NT2/D1 (cell line): ENCODE measurements around the gene SH2D3A.

Experiments used
- DNase-seq: peaks from one replicate; pipeline ENCODE4 v3.0.0-alpha.2; 2011; ENCODE audit warnings: low read depth, low spot score
- H3K27me3 ChIP-seq: 2 replicates; pipeline ENCODE4 v1.6.0; 2011; ENCODE audit warnings: mild to moderate bottlenecking; ENCODE audit not compliant: insufficient read length, insufficient read depth
- H3K36me3 ChIP-seq: 2 replicates; pipeline ENCODE4 v1.6.1; 2011; ENCODE audit warnings: mild to moderate bottlenecking, low read length, mixed read lengths; ENCODE audit not compliant: insufficient read depth, insufficient read length
- H3K4me1 ChIP-seq: 2 replicates; pipeline ENCODE4 v1.5.1; 2011; ENCODE audit not compliant: insufficient read depth, insufficient read length
- H3K4me3 ChIP-seq: 2 replicates; pipeline ENCODE4 v1.5.1; 2011; ENCODE audit warnings: low read depth; ENCODE audit not compliant: insufficient read length
- H3K9ac ChIP-seq: 2 replicates; pipeline ENCODE4 v1.6.0; 2011; ENCODE audit warnings: low read depth; ENCODE audit not compliant: insufficient read length
- H3K9me3 ChIP-seq: 2 replicates; pipeline ENCODE4 v1.5.1; 2011; ENCODE audit warnings: mild to moderate bottlenecking, low read length; ENCODE audit not compliant: insufficient read depth
- SUZ12 ChIP-seq: IDR thresholded peaks from 2 replicates; pipeline ENCODE4 v1.6.1; 2011; ENCODE audit not compliant: insufficient read length, insufficient read depth; ENCODE audit errors: extremely low read depth
- YY1 ChIP-seq: IDR thresholded peaks from 2 replicates; pipeline ENCODE4 v1.6.1; 2011; ENCODE audit not compliant: insufficient read length, insufficient read depth
- ZNF274 ChIP-seq: IDR thresholded peaks from 2 replicates; pipeline ENCODE4 v1.6.1; 2011; ENCODE audit warnings: mild to moderate bottlenecking, low read depth, low read length

Gene SH2D3A

GRCh38 chr19:6705931-6706632, 61.2 kb downstream of the SH2D3A start:
- Histone ChIP-seq H3K9ac (no peak overlapping the region), H3K27me3 (peaks cover 4% of the 10 kb centered on the region), H3K36me3 (no peaks in the 10 kb centered on the region), H3K4me1 (peaks cover 5% of the 10 kb centered on the region), H3K4me3 (no peak overlapping the region), H3K9me3 (no peaks in the 10 kb centered on the region)
- TF ChIP-seq SUZ12, result no peak
- TF ChIP-seq ZNF274, result no peak
- TF ChIP-seq YY1, result no peak
- DNase-seq, result no peak
